Fibroblast of peridontal ligament (primary cell): ENCODE measurements around the gene CERKL.

Experiments
- DNase-seq: peaks from one replicate; pipeline ENCODE4 v3.0.0-alpha.2; 2010; ENCODE audit errors: extremely low read depth

CERKL gene

GRCh38 chr2:181523756-181524155, 133.1 kb downstream of the CERKL start:
- DNase-seq = no peak

DNA sequence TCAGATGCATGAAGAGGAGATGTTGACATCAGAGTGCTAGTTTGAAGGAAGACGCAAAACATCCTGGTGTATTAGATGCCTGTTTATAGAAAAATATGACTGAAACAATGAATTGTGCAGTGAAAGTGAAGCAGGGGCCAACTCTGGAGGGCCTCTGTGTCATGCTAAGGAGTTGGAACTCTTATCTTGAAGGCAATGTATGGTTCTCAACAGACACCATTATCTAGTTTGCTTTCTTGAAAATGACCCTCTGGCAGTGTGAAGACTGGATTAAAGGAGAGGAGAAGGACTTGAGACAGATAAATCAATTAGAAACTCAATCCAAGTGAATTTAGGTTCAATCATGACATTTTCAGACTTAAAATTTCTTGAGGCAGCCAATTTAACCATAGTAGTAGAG, 136.7 kb downstream of the CERKL start:
- no peak for DNase-seq

- DNase-seq = no peak
These were observed 139.1 kb downstream of the CERKL start for GRCh38 chr2:181517685-181518301.

GRCh38 chr2:181516992-181517391, 139.9 kb downstream of the CERKL start:
- DNase-seq = no peak

DNA sequence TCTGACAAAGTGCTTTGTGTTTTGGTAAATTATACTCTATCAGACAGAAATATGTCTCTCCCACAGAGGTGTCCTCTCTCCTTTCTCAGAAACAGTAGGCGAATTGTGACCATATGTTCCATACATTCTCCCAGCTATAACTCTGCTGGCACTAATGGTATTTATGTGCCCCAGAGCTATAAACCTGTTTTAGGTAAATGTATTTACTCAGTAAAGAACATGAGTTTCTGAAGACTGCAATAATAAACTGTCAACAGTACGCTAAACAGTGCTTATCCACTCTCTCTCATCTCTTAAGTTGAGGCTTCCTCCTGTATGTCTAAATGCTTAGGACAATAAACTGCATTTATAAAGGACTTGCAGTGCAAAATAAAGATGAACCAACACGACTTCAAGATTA, 141.2 kb downstream of the CERKL start:
- no peak for DNase-seq

DNA sequence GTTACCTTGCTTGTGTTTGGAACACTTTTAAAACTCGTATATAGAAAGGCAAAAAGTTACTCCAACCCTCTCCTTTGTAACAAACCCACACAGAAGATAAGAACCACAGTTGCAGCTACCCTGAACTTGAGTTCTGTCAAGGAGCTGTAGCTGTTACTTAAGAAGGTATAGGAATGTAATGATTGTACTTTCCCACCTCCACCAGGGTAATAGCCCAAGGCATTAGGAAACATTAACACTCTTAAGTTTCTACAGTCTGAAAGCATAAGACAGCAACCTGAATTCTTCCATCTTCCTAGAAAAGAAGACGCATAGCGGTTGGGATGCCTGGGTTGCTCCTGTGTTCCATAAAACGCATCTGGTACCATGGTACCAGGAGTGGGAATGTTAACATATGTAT, 156.7 kb downstream of the CERKL start:
- no peak for DNase-seq

DNA sequence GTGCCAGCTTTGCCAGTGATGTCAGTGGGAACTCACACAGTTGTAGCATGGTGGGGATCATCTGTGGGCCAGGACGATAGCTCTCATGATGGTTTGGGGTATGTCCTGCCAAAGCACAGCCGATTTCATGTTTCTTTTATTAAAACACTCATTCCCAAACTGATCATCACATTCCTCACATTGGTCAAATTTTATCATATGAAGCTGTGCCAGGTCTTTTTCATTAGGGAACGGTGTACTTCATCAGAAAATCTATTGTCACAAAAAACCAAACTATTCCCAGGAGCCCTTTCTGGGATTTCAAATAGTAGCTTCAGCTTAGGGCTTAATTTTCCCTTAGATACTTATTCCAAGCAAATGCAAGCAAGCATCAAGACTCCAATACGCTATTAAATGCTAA, 157.7 kb downstream of the CERKL start:
- DNase-seq = no peak
